NCI-H2029 treated with DMSO at 0.1 percent for 48 hours (cell line): Measurements from ENCODE around the gene PGLYRP4.
"Not testable (repeated sequence)": the region's sequence is repeated elsewhere in the genome, so short reads cannot be mapped to it uniquely, and the experiment has no call there.

Source experiments
- DNase-seq: peaks from one replicate; lab custom pipeline; 2025; lab: John Stamatoyannopoulos, UW

The PGLYRP4 gene

DNA sequence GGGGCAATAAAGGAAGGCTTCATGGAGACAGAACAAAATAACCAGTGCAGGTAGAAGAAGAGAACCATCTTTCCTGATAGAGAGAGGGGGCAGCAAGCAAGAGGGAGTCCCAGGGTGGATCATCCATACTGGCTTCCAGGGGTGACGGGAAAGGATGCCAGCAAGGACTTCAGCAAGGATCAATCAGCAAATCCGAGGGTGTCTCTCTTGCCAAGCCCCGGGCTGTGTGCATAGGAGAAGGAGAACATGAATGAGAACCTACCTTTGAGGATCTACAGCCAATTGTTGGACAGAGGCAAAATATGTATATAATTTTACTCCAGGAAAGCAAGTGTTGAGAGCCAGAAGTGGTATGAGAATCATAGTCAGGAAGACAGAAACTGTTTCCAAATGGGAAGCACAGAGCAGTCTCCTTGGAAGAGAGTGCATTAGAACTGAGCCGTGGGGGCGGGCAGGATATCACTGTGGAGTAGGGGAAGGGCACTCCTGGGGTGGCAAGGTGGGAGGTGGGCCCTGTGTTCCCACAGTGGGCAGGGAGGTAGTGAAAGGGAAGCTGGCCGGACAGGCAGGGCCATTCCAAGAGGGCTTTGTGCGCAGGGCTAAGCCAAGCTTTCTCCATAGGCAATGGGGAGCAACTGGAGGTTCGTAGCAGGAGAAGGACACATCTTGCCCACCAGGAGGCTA is 7.9 kb upstream of the PGLYRP4 start:
- no peak for DNase-seq

- DNase-seq, result peak; percentile 38
These were observed 6.9 kb upstream of the PGLYRP4 start for GRCh38 chr1:153355445-153356071.

GRCh38 chr1:153354515-153355193 is 6.0 kb upstream of the PGLYRP4 start:
- DNase-seq, result no peak

DNA sequence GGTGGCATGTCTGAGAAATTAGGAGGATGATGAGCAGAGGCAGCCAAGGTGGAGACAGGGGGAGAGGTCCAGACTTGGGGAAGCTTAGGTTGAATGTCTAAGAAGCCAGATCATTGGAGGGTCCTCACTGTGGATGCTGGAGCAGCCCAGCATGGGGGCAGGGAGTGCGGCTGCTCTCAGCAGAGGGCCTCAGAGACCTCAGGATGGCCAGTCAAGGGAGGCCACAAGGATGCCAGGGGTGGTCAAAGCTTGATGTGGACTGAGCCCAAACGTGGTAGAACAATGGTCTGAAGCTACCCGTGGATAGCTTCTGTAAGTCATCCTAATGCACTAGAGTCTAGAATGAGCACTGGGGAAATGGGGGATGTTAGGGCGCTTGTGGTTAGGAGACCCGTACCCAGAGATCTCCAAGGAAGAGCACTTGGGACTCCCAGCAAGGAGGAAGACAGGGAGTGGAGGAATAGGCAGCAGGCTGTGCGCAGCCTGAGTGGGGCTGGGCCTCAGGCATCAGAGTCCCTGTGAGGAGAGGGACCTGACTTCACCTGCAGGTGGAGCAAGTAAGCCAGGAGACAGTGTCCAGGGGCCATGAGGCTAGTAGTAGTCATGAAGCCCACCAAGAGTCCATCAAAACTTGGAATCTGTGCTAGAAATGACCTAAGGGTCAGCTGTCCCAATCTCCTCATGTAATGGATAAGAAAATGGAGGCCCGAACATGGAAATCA is 4.7 kb upstream of the PGLYRP4 start:
- no peak for DNase-seq

DNA sequence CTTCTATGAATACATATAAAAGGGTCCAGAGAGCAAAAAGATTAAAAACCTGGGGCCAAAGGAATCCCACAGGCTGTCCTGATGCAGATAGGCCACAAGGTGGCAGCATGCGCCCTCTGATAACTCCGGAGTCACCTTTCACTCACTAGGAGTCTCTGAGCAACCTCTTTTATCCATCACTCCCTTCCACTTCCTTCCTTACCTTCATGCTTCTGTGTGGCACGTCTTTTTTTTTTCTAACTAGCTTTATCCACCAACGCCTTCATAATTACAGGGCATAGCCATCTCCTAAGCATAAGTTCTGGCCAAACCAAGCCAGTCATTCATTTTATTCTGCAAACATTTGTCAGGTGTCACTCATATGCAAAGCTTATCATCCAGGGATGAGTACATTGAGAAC is 3.9 kb upstream of the PGLYRP4 start:
- peak; percentile 75 for DNase-seq

GRCh38 chr1:153350321-153350957 is 1.8 kb upstream of the PGLYRP4 start:
- DNase-seq, result no peak

GRCh38 chr1:153349363-153350320 is 1.0 kb upstream of the PGLYRP4 start:
- no peak for DNase-seq

DNA sequence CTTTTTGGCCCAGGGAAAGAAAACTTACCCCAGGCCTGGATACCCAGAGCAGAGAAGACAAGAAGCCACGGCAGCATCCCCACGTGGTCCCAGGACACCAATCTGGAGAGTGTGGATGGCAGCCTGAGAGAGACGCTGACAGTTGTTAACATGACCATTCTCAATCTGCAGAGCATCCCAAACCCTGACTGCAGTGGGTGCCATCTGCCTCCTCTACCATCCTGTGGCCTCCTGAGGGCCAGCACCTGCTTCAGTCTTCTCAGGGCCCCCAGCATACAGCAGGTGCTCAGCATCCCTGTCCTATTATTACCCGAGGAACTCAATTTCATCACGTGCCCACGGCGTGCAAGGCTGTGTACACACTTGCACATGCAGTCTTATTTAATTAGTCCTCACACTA is 785 bp downstream of the PGLYRP4 start:
- no peak for DNase-seq

GRCh38 chr1:153347049-153347448 is 1.6 kb downstream of the PGLYRP4 start:
- not testable (repeated sequence) for DNase-seq

- DNase-seq, result peak; percentile 91
These were observed 2.4 kb downstream of the PGLYRP4 start for GRCh38 chr1:153346077-153346723.

DNA sequence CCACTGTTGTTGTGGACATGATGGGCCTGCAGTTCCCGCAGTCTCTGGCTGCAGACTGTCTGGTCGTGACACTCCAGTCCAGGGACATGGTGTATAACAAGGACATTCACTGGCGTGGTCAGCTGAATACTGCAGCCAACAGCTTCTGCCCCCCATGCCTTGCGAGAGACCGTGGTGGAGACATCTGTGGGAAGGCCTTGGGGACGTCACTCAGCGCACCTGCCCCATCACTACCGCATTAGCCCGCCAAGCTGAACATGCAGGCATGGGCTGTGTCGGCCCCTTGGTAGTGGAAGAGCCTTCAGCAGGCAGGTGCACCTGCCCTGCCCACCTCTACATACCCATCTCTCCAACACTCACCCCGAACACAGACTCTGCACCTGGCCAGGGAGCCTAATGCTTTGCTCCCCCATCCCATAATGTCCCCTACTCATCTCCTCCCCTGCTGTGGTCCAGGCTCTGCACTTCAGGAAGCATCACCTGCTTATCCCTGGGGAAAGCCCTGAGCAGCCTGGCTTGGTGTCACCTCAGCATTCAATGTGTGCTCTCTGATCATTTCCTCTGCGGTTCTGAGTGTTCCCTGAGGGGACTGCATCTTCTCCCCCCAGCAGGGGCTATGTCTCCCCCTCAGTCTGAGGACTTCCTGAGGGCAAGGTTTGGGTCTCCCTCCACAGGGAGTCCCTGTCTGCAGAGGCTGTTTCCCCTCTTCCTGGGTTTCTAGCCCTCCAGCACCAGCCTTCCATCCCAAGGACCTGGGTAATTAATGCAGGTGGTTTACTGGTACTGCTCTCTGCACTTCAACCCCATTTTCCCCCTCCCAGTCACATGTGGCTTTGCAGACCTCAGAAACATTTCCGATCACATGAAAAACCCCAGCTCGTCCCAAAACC is 3.2 kb downstream of the PGLYRP4 start:
- no peak for DNase-seq

- peak; percentile 43 for DNase-seq
These were observed 4.0 kb downstream of the PGLYRP4 start for GRCh38 chr1:153344718-153345025.

- no peak for DNase-seq
These were observed 4.6 kb downstream of the PGLYRP4 start for GRCh38 chr1:153343811-153344717.

DNA sequence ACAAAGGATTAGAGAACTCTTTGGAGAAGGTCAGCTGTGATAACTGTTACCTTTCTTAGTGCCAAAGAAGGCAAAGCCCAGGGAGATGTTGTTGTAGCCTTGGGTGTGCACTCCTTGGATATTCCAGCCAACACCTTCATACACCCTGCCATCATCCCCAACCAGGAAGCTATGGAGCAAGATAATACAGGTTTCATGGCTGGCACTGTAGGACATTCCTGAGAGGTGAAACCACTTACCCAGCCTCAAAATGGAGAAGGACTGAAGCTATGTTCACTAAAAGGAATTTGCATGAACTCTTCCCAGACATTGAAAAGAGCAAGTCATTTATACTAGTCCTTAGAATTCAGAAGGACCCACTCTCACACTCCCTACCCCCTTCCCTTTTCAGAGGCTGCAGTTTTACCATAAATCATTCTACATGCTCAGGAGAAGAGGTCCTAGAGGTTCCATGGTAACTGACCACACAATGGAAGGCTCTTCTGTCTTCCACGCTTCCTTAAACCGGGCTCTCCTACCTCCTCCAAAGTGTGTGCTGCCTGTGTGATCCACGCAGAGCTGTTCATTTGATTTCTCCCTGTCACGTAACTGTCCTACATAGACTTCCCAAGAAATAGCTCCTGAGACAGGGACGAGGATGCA is 5.5 kb downstream of the PGLYRP4 start:
- DNase-seq, result peak; percentile 66

GRCh38 chr1:153342178-153342577 is 6.5 kb downstream of the PGLYRP4 start:
- DNase-seq, result no peak

DNA sequence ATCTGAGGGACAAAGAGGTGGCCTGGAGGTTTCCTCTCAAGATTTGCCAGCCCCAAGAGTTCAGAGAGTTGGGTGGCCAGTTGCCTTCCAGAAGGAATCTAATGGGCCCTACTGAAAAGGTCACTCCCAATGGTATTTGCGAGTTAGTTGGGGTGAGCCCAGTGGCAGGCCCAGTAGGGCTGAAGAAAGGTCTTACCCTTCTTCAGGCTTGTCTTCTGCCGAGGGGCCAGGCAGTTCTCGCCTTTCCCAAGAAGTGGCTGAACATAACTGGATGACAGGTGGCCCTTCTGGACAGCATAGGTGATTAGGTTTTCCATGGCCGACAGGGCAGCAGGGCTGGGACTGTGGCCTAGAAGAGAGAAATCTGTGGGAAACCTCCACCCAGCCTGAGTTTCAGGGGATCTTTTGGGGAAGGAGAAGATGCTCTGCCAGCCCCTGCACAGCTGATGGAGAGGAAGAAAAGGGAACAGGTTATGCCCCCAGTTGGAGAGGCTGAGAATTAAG is 7.2 kb downstream of the PGLYRP4 start:
- DNase-seq, result no peak

- DNase-seq, result no peak
These were observed 8.3 kb downstream of the PGLYRP4 start for GRCh38 chr1:153340356-153340755.

DNA sequence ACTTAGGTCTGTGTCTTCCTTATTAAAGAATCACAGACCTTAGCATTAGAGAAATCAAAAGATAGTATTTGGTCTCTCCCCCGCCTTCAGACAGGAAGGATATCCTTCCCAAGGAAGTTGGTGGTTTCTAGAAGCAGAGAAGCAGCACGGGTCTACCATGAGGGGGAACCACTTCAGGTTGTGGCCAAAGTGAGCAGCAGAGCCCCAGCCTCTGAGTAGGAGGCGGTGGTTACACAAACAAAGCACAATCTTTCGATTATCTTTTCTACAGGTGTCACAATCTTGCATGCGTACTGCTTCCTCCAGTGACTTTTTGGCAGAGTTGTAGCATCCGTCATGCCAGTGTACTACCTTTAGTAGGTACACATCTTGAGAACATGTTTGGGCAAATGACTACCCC is 8.8 kb downstream of the PGLYRP4 start:
- no peak for DNase-seq
